OCI-LY3 (cell line): ENCODE measurements around the gene OR6T1.

ENCODE experiments used
- EZH2phosphoT487 ChIP-seq: fragments of 200-600 bp; shearing (Covaris generic); IDR thresholded peaks from 2 replicates; pipeline ENCODE4 v1.6.1; 2018; ENCODE audit warnings: antibody characterized with exemption, mixed run types, low read depth
- TF ChIP-seq, protein P1 (sequence below): fragments of 200-600, 300-600 bp; sonication (generic); IDR thresholded peaks from 2 replicates; pipeline ENCODE4 v1.5.1; 2014; ENCODE audit warnings: antibody characterized with exemption, low read length, low read depth

- TF ChIP-seq, protein P1, sequence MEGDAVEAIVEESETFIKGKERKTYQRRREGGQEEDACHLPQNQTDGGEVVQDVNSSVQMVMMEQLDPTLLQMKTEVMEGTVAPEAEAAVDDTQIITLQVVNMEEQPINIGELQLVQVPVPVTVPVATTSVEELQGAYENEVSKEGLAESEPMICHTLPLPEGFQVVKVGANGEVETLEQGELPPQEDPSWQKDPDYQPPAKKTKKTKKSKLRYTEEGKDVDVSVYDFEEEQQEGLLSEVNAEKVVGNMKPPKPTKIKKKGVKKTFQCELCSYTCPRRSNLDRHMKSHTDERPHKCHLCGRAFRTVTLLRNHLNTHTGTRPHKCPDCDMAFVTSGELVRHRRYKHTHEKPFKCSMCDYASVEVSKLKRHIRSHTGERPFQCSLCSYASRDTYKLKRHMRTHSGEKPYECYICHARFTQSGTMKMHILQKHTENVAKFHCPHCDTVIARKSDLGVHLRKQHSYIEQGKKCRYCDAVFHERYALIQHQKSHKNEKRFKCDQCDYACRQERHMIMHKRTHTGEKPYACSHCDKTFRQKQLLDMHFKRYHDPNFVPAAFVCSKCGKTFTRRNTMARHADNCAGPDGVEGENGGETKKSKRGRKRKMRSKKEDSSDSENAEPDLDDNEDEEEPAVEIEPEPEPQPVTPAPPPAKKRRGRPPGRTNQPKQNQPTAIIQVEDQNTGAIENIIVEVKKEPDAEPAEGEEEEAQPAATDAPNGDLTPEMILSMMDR: no peak
- no peak for TF ChIP-seq EZH2phosphoT487
Observed at GRCh38 chr11:123956752-123957151, 13.1 kb upstream of the OR6T1 start.
